K562 (cell line): Measurements from ENCODE around the gene GPD2. TPM values are rescaled to one million over a fixed set of nuclear protein-coding genes. Genes with fewer than 3 reads are reported as not detected.
A peak's percentile ranks its signal among the peaks of the same experiment; 100 is the strongest.

Experiments
- ATAC-seq: fragments of 200-7000 bp; cut with Tn5 transposase; 3 replicates; pipeline ENCODE4 v1.9.1; 2020; ENCODE audit warnings: moderate library complexity
- BruUV-seq: library from RNA; stranded (reverse); fragments of 400-500 nt; replicated peaks from 2 replicates; lab custom pipeline; 2021; lab: Mats Ljungman, UMichigan
- CTCF ChIA-PET: fragments of 300-600 bp; formaldehyde crosslinking; extraction: SDS; loops from one replicate; lab custom pipeline; 2021; ENCODE audit warnings: low intra/inter-chr PET ratio; lab: Yijun Ruan, JAX
- POLR2A ChIA-PET: fragments of 300-600, 350-650 bp; sonication (Branson Sonifier 250); formaldehyde crosslinking; extraction: SDS; loops from one replicate; lab custom pipeline; 2021; ENCODE audit warnings: antibody characterized with exemption, inconsistent platforms; lab: Yijun Ruan, JAX
- DNase-seq, 4 experiments: peaks; one replicate each; pipeline versions ENCODE4 v3.0.0 to v3.0.0-alpha.2; 2011 to 2018; ENCODE audit warnings: low spot score in 3 of 4, mixed read lengths in 3 of 4; ENCODE audit errors: extremely low read depth in 1 of 4
- FAIRE-seq: peaks from 2 replicates; lab custom pipeline; 2011; peaks lifted over from hg19 to GRCh38; lab: Jason Lieb, UNC
- H2AFZ ChIP-seq: 2 replicates; pipeline ENCODE4 v1.6.0; 2011; ENCODE audit warnings: low read depth, low read length, control low read depth, inconsistent platforms
- H3K27ac ChIP-seq: fragments of 200-600 bp; 3 replicates; pipeline ENCODE4 v1.8.0; 2011; ENCODE audit warnings: low read depth, mild to moderate bottlenecking, control low read depth, inconsistent platforms, low read length, moderate library complexity, mixed read lengths; ENCODE audit errors: extremely low read depth
- H3K27me3 ChIP-seq, 2 experiments: fragments of 300-600 bp in 1 of 2; 2 replicates in 1 of 2; 3 replicates in 1 of 2; pipeline versions ENCODE4 v1.6.0 to v1.8.0; 2011; ENCODE audit warnings: inconsistent platforms in 2 of 2, low read length in 2 of 2, mild to moderate bottlenecking in 1 of 2, mixed read lengths in 1 of 2, moderate library complexity in 1 of 2; ENCODE audit not compliant: control insufficient read depth in 2 of 2, insufficient read depth in 2 of 2
- H3K36me3 ChIP-seq: fragments of 300-600 bp; 3 replicates; pipeline ENCODE4 v1.8.0; 2011; ENCODE audit warnings: mild to moderate bottlenecking, low read length, inconsistent platforms; ENCODE audit not compliant: control insufficient read depth, insufficient read depth
- H3K4me1 ChIP-seq, 2 experiments: fragments of 200-600 bp in 1 of 2; replicated peaks in 1 of 2; 2 replicates in 1 of 2; 3 replicates in 1 of 2; pipeline versions ENCODE4 v1.5.1 to v1.8.0; 2011; ENCODE audit warnings: inconsistent platforms in 2 of 2, low read length in 2 of 2, mild to moderate bottlenecking in 1 of 2, mixed read lengths in 1 of 2, moderate library complexity in 1 of 2; ENCODE audit not compliant: control insufficient read depth in 2 of 2, insufficient read depth in 2 of 2
- H3K4me2 ChIP-seq: 2 replicates; pipeline ENCODE4 v1.6.1; 2011; ENCODE audit warnings: low read length, control low read depth, inconsistent platforms, mixed read lengths; ENCODE audit not compliant: insufficient read depth
- H3K4me3 ChIP-seq: fragments of 200-600 bp; sonication (generic), shearing (Covaris generic); 2 replicates; pipeline ENCODE4 v1.5.1; 2016; ENCODE audit warnings: control low read depth, inconsistent platforms
- H3K79me2 ChIP-seq: fragments of 200-600 bp; 3 replicates; pipeline ENCODE4 v1.8.0; 2011; ENCODE audit warnings: low read length, inconsistent platforms; ENCODE audit not compliant: control insufficient read depth, insufficient read depth
- H3K9ac ChIP-seq, 2 experiments: 2 replicates each; pipeline versions ENCODE4 v1.6.0 to v1.6.1; 2011; ENCODE audit warnings: low read depth in 2 of 2, low read length in 2 of 2, control low read depth in 1 of 2, inconsistent platforms in 1 of 2, mild to moderate bottlenecking in 1 of 2, mixed read lengths in 1 of 2; ENCODE audit not compliant: insufficient read depth in 1 of 2
- H3K9me1 ChIP-seq: one replicate; pipeline ENCODE4 v1.6.0; 2011; ENCODE audit warnings: inconsistent platforms, mild to moderate bottlenecking, low read length, moderate library complexity; ENCODE audit not compliant: control insufficient read depth, insufficient read depth
- H3K9me3 ChIP-seq: replicated peaks from 2 replicates; pipeline ENCODE4 v1.5.1; 2011; ENCODE audit warnings: low read depth, low read length, inconsistent platforms; ENCODE audit not compliant: control insufficient read depth, insufficient read depth
- H4K20me1 ChIP-seq: replicated peaks from 2 replicates; pipeline ENCODE4 v1.6.1; 2011; ENCODE audit warnings: low read length, inconsistent platforms, mixed read lengths; ENCODE audit not compliant: control insufficient read depth, insufficient read depth
- BDP1 ChIP-seq: IDR thresholded peaks from 3 replicates; pipeline ENCODE4 v1.6.1; 2011; ENCODE audit not compliant: insufficient read length, insufficient read depth
- ETV6 ChIP-seq, 3 experiments: fragments of 150-350 bp in 1 of 3; sonication (generic) in 1 of 3; formaldehyde crosslinking in 1 of 3; IDR thresholded peaks; 2 replicates each; pipeline versions ENCODE4 v1.6.1 to v1.8.0; 2014 to 2022; ENCODE audit warnings: borderline replicate concordance in 2 of 3, low read depth in 2 of 3, antibody characterized with exemption in 1 of 3, low read length in 1 of 3, mild to moderate bottlenecking in 1 of 3, missing genetic modification reagents in 1 of 3
- HNRNPK ChIP-seq: fragments of 200-400 bp; formaldehyde crosslinking; IDR thresholded peaks from one replicate; pipeline ENCODE4 v1.6.1; 2018; ENCODE audit warnings: mild to moderate bottlenecking, low read depth, low read length; ENCODE audit not compliant: poor library complexity, severe bottlenecking
- LCOR ChIP-seq: sonication (generic); formaldehyde crosslinking; IDR thresholded peaks from 2 replicates; pipeline ENCODE4 v1.8.0; 2022; ENCODE audit warnings: mild to moderate bottlenecking, missing genetic modification reagents
- MEF2A ChIP-seq: IDR thresholded peaks from 2 replicates; pipeline ENCODE4 v1.6.1; 2011; ENCODE audit warnings: low read depth, mild to moderate bottlenecking, low read length, moderate library complexity; ENCODE audit not compliant: control insufficient read depth
- PCBP2 ChIP-seq: fragments of 200-400 bp; formaldehyde crosslinking; IDR thresholded peaks from 2 replicates; pipeline ENCODE4 v1.6.1; 2018; ENCODE audit warnings: low read length, low read depth, mild to moderate bottlenecking, moderate library complexity; ENCODE audit not compliant: poor library complexity, severe bottlenecking
- RAD21 ChIP-seq, 2 experiments: fragments of 250-450 bp in 1 of 2; fragments of 450-650 bp in 1 of 2; sonication (Bioruptor Pico) in 1 of 2; formaldehyde crosslinking in 1 of 2; IDR thresholded peaks in 1 of 2; conservative IDR thresholded peaks in 1 of 2; 2 replicates each; pipeline versions ENCODE4 v1.4.0 to v1.8.0; 2020 to 2022; ENCODE audit warnings: mild to moderate bottlenecking in 2 of 2, moderate library complexity in 1 of 2
- RFX1 ChIP-seq: fragments of 450-650 bp; IDR thresholded peaks from 2 replicates; pipeline ENCODE4 v1.6.1; 2016; ENCODE audit warnings: mild to moderate bottlenecking, moderate library complexity
- STAG1 ChIP-seq: sonication (generic); formaldehyde crosslinking; IDR thresholded peaks from 2 replicates; pipeline ENCODE4 v1.5.0; 2020; ENCODE audit warnings: missing genetic modification reagents, borderline replicate concordance
- ZNF124 ChIP-seq: sonication (generic); formaldehyde crosslinking; IDR thresholded peaks from 2 replicates; pipeline ENCODE4 v1.8.1; 2022; ENCODE audit warnings: missing genetic modification reagents
- WGBS: fragments of 100-300 bp; shearing (Covaris generic); methylation state at CpG from one replicate; pipeline ENCODE4 v1.1.6; 2016; ENCODE audit warnings: low coverage, mixed read lengths; ENCODE audit not compliant: insufficient coverage; ENCODE audit errors: missing lambda C conversion rate; 5-methylcytosine and 5-hydroxymethylcytosine counted together
- in situ Hi-C: fragments of 300-500 bp; cut with MboI; formaldehyde crosslinking; loops from 4 replicates; pipeline ENCODE4 v1.15.0; 2018; ENCODE audit warnings: inconsistent platforms, mixed read lengths
- intact Hi-C: fragments of 100-400 bp; cut with micrococcal nuclease; formaldehyde crosslinking; loops from 2 replicates; pipeline ENCODE4 v1.14.2; 2022
- polyA plus RNA-seq, 8 experiments: library from polyadenylated mRNA; depleted of rRNA in 4 of 8; stranded (reverse) in 5 of 8; unstranded in 3 of 8; fragments of >200 nt; fragmentation: Nextera tagmentation in 2 of 8; fragmentation: Illumina TruSeq in 1 of 8; extraction: Ambion mirVana in 2 of 8; extraction: Trizol in 1 of 8; gene quantifications; 2 replicates each; pipeline versions ENCODE4 v1.2.1 to v1.2.3, GENCODE V29; 2011 to 2014; ENCODE audit warnings: inconsistent platforms in 1 of 8, missing spikeins in 1 of 8
- total RNA-seq, 7 experiments: library from RNA; depleted of rRNA in 6 of 7; stranded (reverse); fragments of >200 nt in 6 of 7; fragmentation: Illumina TruSeq in 2 of 7; extraction: Trizol in 2 of 7; gene quantifications; 2 replicates each; pipeline versions ENCODE4 v1.2.1 to v1.2.3, GENCODE V29; 2011 to 2021; ENCODE audit warnings: low replicate concordance in 1 of 7
- TF ChIP-seq, protein P1 (sequence below): fragments of 250-450 bp; sonication (Bioruptor Pico); IDR thresholded peaks from 2 replicates; pipeline ENCODE4 v1.8.0; 2021; ENCODE audit warnings: moderate library complexity, mild to moderate bottlenecking, inconsistent platforms

GPD2 gene
- total and polyA plus RNA-seq, 9 of the 15 experiments (the other 6 are each of a cell fraction or from before 2014, with no cell fraction given): 5.2 to 39.2 (median 19.0) TPM

DNA sequence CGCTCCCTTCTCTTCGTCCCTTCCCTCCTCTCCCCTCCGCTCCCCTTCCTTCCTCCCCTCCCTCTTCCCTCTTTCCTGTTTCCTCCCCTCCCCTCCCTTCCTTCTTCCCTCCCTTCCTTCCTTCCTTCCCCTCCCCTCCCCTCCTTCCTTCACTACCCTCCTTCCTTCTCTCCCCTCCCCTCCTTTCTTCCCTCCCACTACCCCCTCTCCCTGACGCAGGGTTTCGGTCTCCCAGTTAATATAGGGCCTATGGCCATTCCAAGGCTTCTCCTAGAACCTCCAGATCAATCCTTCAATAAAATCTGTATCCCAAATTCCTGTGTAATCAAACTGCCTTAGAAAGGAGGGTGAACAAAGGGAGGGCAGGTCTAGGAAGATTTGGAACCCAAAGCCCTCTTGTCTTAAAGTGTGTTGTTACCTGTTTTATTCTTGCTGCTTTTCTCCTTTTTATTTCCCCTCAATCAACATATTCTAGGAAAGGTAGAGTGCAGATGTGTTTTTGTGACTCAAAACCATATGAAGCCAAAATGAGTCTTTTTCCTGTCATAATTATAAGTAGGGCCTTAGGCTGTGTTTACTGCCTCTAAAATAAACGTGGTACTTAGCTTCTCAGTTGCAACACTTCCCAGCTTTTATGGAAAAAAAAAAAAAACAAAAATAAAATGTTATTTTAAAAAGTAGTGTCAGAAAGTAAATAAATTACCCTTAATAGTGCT is 53.7 kb downstream of the GPD2 start:
- Histone ChIP-seq H3K9me1 (no peaks in the 10 kb centered on the region), H3K4me2 (no peak overlapping the region), H3K9me3 (no peaks in the 10 kb centered on the region), H3K4me1 (no peaks in the 10 kb centered on the region), H3K27me3 (no peaks in the 10 kb centered on the region), H3K9ac (no peak overlapping the region), H3K4me3 (no peak overlapping the region), H3K27ac (no peak overlapping the region), H3K79me2 (no peaks in the 10 kb centered on the region), H3K36me3 (no peaks in the 10 kb centered on the region), H4K20me1 (no peaks in the 10 kb centered on the region), H2AFZ (no peak overlapping the region)
- intact Hi-C loops: no loop called here
- BruUV-seq: no TSS peak
- ChIA-PET CTCF (no interaction called here), POLR2A (interaction anchor here (1.4 kb wide), 1 partner anchor 9 kb away, joined by 4 read pairs; no protein-coding TSS in a partner anchor)
- WGBS: 15% methylated on average over 3 of the region's 6 CpGs
- FAIRE-seq (no peak), DNase-seq (no peak), ATAC-seq (no peak)
- in situ Hi-C loops: no loop called here
- TF ChIP-seq PCBP2 (peak; percentile 56), HNRNPK (peak; percentile 33), BDP1 (no peak)

DNA sequence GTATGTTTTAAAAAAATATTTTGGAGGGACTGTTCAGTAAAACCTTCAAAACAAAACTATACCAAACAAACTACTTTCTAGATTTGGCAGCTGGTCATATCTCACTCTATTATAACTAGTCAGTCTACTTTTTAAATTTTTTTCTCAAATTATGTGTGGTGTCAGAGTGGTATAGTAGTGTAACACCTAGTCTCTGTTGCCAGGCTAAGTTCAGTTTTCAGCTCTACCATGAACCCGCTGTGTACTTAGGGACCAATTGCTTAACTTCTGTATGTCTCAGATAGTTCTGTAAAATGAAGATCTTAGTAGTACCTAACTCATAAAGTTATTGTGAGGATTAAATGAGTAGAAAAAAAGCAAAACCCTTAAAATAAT is 54.3 kb downstream of the GPD2 start:
- in situ Hi-C loops: no loop called here
- 55% methylated on average over 1 of the region's 1 CpG for WGBS
- H3K79me2 ChIP-seq: no peaks in the 10 kb centered on the region
- H2AFZ ChIP-seq: no peak overlapping the region
- no peaks in the 10 kb centered on the region for H3K9me1 ChIP-seq
- no peak; the same call in 2 of the 3 replicates for ATAC-seq
- DNase-seq: no peak
- no peaks in the 10 kb centered on the region for H3K27me3 ChIP-seq
- intact Hi-C loops: no loop called here
- no peak overlapping the region for H3K9ac ChIP-seq
- no peaks in the 10 kb centered on the region for H4K20me1 ChIP-seq
- H3K27ac ChIP-seq: no peak overlapping the region
- ChIA-PET CTCF (no interaction called here), POLR2A (interaction anchor here (1.4 kb wide), 1 partner anchor 10 kb away, joined by 4 read pairs; no protein-coding TSS in a partner anchor)
- no peak for FAIRE-seq
- BruUV-seq: no TSS peak
- no peaks in the 10 kb centered on the region for H3K4me1 ChIP-seq
- no peaks in the 10 kb centered on the region for H3K36me3 ChIP-seq
- H3K4me3 ChIP-seq: no peak overlapping the region
- no peaks in the 10 kb centered on the region for H3K9me3 ChIP-seq
- H3K4me2 ChIP-seq: no peak overlapping the region
- no peak for TF ChIP-seq RFX1
- TF ChIP-seq, protein P1, sequence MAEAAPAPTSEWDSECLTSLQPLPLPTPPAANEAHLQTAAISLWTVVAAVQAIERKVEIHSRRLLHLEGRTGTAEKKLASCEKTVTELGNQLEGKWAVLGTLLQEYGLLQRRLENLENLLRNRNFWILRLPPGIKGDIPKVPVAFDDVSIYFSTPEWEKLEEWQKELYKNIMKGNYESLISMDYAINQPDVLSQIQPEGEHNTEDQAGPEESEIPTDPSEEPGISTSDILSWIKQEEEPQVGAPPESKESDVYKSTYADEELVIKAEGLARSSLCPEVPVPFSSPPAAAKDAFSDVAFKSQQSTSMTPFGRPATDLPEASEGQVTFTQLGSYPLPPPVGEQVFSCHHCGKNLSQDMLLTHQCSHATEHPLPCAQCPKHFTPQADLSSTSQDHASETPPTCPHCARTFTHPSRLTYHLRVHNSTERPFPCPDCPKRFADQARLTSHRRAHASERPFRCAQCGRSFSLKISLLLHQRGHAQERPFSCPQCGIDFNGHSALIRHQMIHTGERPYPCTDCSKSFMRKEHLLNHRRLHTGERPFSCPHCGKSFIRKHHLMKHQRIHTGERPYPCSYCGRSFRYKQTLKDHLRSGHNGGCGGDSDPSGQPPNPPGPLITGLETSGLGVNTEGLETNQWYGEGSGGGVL (CRISPR knock-in tag): no peak
- no peak for TF ChIP-seq RAD21 (CRISPR knock-in tag; conservative IDR thresholded peaks at IDR 0.05 in 1 of 2, IDR thresholded peaks at IDR 0.05 in 1 of 2)
- TF ChIP-seq STAG1: no peak
- no peak for TF ChIP-seq ETV6 (IDR thresholded peaks at IDR 0.05; ENCODE audit: borderline replicate concordance in 1 of 2, low read depth in 2 of 2, low read length in 1 of 2)
- TF ChIP-seq ETV6 (CRISPR knock-in tag; IDR thresholded peaks at IDR 0.05; ENCODE audit: borderline replicate concordance): no peak
- TF ChIP-seq ZNF124 (CRISPR knock-in tag): no peak
- no peak for TF ChIP-seq MEF2A
- TF ChIP-seq LCOR (CRISPR knock-in tag): no peak
